GM18951 (cell line): ENCODE results near the gene FRMPD2.
"Not testable (repeated sequence)": the region's sequence is repeated elsewhere in the genome, so short reads cannot be mapped to it uniquely, and the experiment has no call there.

ENCODE experiments used
- POLR2A ChIP-seq: IDR thresholded peaks from 4 replicates; pipeline ENCODE4 v1.6.1; 2011; ENCODE audit warnings: mild to moderate bottlenecking; ENCODE audit not compliant: insufficient read length, insufficient read depth; ENCODE audit errors: extremely low read depth
- in situ Hi-C: fragments of 300-500 bp; cut with MboI; formaldehyde crosslinking; loops from one replicate; pipeline ENCODE4 v1.12.0; 2022; ENCODE audit warnings: low sequenced_read_pairs, mixed read lengths, inconsistent platforms; ENCODE audit not compliant: unreplicated experiment

The FRMPD2 gene

DNA sequence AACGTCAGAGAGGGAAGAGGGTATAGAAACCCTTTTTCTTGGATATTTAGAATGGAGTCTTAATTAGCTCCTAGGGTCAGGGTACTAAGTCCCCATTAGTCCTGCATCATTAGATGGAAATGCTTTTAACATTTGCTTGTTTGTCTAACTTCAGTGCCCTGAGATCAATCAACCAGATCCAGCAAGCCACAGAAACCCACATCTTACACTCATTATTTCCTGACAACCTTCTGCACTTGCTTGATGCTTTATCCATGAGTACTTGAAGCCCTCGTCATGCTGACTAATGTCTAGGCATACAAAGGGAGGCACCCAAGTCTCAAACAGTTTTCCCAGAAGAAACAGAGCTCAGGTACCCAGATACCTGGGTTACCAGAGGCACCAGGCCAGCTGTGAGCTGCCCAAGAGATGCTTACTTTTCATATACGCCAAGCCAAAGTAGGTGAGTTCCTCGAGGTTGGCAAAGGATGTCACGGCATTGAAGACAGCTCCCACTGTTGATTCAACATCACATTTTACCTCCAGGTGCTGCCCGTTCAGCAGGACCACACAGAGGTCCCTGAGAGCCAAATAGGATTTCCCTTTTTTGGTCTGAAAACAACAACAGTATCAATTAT, 42.7 kb downstream of the FRMPD2 start:
- in situ Hi-C loops = no loop called here
- no peak for TF ChIP-seq POLR2A

DNA sequence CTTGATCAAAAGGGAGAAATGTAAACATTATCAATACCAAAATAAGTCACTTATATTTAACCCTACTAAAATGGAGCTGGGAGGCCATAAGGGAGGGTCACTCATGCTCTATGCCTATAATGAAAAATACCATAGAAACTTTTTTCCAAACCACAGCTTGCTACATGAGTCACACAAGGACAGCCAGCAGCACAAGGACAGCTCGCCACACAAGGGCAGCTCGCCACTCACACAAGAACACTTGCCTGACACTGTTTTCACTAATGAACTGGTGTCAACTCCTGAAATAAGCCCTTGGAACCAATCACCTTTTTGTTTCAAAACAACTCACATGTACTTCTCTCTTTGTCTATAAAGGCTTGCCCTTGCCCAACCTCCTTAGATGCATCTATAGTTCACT, 43.3 kb downstream of the FRMPD2 start:
- in situ Hi-C loops = no loop called here
- TF ChIP-seq POLR2A = no peak

- in situ Hi-C loops = no loop called here
Observed at GRCh38 chr10:48227213-48227612, 47.3 kb downstream of the FRMPD2 start.

DNA sequence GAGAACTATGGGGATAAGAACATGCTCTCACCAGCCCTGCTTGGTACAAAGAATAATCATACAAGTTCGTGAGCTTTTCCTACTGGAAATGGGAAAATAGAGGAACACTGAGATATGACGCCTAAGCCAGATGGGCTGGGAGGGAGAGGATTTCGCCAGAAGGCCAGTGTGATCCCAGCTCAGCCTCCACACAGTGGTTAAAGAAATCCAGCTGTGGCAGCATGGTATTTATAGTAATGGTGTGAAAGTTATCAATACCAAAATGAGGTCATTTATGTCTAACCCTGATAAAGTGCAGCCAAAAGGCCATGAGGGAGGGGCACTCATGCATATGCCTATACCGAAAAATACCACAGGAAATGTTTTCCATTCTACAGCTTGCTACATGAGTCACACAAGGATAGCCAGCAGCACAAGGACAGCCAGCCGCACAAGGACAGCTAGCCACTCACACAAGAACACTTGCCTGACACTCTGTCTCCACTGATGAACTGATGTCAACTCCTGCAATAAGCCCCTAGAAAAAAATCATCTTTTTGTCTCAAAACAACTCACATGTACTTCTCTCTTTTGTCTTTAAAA, 49.4 kb downstream of the FRMPD2 start:
- in situ Hi-C loops = no loop called here
- TF ChIP-seq POLR2A = no peak

More at GRCh38 chr10:48227213-48227612, 47.3 kb downstream of the FRMPD2 start:
- TF ChIP-seq POLR2A = no peak

DNA sequence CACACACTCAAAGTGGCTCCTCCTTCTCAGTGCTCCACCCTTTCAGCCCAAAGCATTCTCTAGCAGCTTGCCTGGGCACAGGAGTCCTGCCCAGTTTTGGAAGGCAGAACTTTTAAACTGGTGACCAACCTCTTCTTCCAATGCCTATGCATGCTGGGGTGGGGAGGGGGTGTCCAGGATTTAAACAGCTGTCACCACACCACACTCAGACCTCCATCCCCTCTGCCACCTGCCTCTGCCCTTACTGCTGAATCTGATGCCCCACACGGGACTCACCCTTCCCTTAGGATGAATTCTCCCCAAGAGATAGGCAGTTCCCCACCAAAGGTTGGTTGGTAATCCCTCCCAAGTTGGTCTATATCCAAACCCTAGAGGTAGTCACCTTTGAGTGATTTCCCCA, 50.2 kb downstream of the FRMPD2 start:
- in situ Hi-C loops = no loop called here

GRCh38 chr10:48221814-48222213, 52.7 kb downstream of the FRMPD2 start:
- in situ Hi-C loops = no loop called here
- no peak for TF ChIP-seq POLR2A

More for the DNA sequence above, 50.2 kb downstream of the FRMPD2 start:
- no peak for TF ChIP-seq POLR2A

- in situ Hi-C loops = not testable (repeated sequence)
Observed at GRCh38 chr10:48221031-48221430, 53.5 kb downstream of the FRMPD2 start.

DNA sequence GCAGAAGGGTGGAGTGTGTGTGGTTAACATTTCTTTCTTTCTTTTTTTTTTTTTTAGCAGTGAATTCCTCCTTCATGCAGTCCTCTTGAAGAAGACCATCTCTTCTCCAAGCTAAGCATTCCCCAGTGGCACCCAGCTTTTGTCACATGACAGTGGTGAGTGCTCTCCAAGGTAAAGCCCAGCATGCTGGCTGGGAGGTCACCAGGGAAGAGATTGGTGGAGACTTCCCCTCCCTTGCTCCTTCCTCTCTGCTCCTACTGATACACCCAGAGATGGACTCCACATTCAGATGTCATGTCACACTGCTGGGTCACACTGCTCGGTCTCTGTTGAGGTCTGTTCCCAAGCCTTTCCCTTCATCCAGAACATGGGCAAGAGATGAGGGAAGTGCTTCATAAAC, 55.3 kb downstream of the FRMPD2 start:
- in situ Hi-C loops = no loop called here
- no peak for TF ChIP-seq POLR2A

DNA sequence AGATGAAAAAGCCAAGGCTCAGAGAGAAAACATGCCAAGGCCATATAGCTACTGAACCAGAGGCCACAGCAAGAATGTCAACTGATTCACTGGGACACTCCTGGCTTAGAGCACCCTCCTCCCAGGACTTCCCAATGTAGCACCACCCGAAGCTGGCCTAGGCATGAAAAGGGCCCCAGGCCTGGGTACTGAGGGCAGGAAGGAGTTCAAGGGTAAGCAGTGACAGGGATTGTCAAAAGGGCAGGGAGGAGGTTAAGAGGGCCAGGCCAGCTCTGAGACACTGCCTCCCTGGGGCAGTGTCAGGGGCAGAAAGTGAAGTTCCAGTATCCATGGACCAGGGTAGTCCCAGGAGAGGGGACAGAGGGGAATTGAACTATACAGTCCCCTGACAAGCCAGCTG, 57.8 kb downstream of the FRMPD2 start:
- in situ Hi-C loops = no loop called here
- no peak for TF ChIP-seq POLR2A

GRCh38 chr10:48216204-48216505, 58.3 kb downstream of the FRMPD2 start:
- TF ChIP-seq POLR2A = no peak

GRCh38 chr10:48215486-48216203, 58.9 kb downstream of the FRMPD2 start:
- no peak for TF ChIP-seq POLR2A
- in situ Hi-C loops = no loop called here

More at GRCh38 chr10:48216204-48216505, 58.3 kb downstream of the FRMPD2 start:
- in situ Hi-C loops = no loop called here

DNA sequence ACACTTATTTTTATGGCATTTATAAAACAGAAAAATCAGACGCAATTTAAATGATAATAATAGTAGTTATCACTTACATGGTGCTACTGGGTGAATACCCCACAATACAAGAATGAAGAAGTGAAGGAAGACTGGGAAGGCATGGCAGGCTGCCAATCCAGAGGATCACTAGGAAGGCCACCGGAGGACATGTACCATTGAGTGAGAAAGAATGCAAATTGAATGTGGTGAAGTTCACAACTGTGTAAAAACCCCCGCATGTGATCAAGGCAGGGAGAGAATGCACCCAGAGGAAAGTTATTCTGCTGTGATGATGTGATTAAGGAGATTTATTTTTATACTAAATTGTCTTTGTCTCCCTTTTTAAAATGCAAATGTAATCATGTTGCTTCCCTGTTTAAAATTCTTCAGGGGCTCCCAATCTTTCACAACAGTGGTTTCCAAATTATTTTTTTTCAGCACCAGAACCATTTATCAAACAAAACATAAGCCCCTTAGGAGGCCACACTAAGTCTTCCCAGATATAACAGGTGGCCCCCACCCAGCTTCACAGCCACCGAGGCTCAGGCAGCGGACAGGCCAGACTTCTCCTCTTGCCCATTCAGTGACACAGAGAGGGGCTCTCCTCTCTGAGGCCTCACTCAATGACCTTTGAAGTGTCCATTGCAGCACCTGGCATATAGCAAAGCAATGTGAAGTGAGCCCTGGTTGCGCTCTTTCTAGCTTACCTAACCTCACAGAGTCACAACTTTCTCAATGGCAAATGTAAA, 59.6 kb downstream of the FRMPD2 start:
- in situ Hi-C loops = loop anchor here (5.0 kb wide), 1 partner anchor 72 kb away; no protein-coding TSS in a partner anchor
- TF ChIP-seq POLR2A = no peak

DNA sequence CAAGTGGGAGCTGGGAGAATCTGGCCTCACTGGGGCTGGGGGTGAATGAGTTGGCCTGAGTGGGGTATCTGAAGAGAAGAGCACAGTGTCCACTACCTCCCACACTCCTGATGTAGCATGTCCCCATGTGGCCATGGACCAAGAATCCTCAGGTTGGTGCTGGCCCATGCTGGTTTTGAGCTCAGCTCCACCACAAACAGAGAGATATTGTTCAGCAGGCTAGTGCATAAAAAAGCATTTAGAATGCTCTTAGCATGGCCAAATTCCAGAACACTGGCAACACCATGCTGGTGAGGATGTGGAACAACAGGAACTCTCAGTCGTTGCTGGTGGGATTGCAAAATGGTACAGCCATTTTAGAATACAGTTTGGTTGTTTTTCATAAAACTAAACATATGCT, 61.4 kb downstream of the FRMPD2 start:
- in situ Hi-C loops = loop anchor here (5.0 kb wide), 1 partner anchor 74 kb away; no protein-coding TSS in a partner anchor
- no peak for TF ChIP-seq POLR2A
